Glutamatergic neuron (in vitro differentiated cells): Measurements from ENCODE around the gene PDE4A. TPM values are rescaled to one million over a fixed set of nuclear protein-coding genes. Genes with fewer than 3 reads are reported as not detected.
"Not testable (repeated sequence)": the region's sequence is repeated elsewhere in the genome, so short reads cannot be mapped to it uniquely, and the experiment has no call there.

Experiments
- DNase-seq: peaks from one replicate; pipeline ENCODE4 v3.0.0; 2022
- H3K27ac Mint-ChIP-seq: one replicate; pipeline ENCODE4 v1.8.0; 2020; ENCODE audit warnings: mild to moderate bottlenecking, mixed read lengths, inconsistent platforms; ENCODE audit not compliant: unreplicated experiment
- H3K27me3 Mint-ChIP-seq: one replicate; pipeline ENCODE4 v1.8.0; 2020; ENCODE audit warnings: mild to moderate bottlenecking, moderate library complexity, mixed read lengths, inconsistent platforms; ENCODE audit not compliant: unreplicated experiment
- H3K36me3 Mint-ChIP-seq: one replicate; pipeline ENCODE4 v1.8.0; 2020; ENCODE audit warnings: mild to moderate bottlenecking, mixed read lengths, inconsistent platforms; ENCODE audit not compliant: unreplicated experiment
- H3K4me1 Mint-ChIP-seq: one replicate; pipeline ENCODE4 v1.8.0; 2020; ENCODE audit warnings: mild to moderate bottlenecking, low read depth, mixed read lengths, inconsistent platforms; ENCODE audit not compliant: unreplicated experiment
- H3K4me3 Mint-ChIP-seq: one replicate; pipeline ENCODE4 v1.8.0; 2020; ENCODE audit warnings: mild to moderate bottlenecking, mixed read lengths, inconsistent platforms; ENCODE audit not compliant: unreplicated experiment
- H3K9me3 Mint-ChIP-seq: one replicate; pipeline ENCODE4 v1.8.0; 2020; ENCODE audit warnings: mild to moderate bottlenecking, moderate library complexity, mixed read lengths, inconsistent platforms; ENCODE audit not compliant: unreplicated experiment
- total RNA-seq: library from RNA; stranded (reverse); fragmentation: NEBNext Ultra II Directional; extraction: Animal tissue kit (Norgen Biotek cat#: 25700); gene quantifications from one replicate; pipeline ENCODE4 v1.2.1, GENCODE V29; 2021; ENCODE audit not compliant: unreplicated experiment
- TF ChIP-seq, protein P1 (sequence below): fragments of 200-600 bp; sonication (generic); IDR thresholded peaks from one replicate; pipeline ENCODE4 v1.5.0; 2021; ENCODE audit not compliant: partially characterized antibody, unreplicated experiment

The PDE4A gene
- total RNA-seq, 1 donor from 2014 or later = 5.7 TPM

DNA sequence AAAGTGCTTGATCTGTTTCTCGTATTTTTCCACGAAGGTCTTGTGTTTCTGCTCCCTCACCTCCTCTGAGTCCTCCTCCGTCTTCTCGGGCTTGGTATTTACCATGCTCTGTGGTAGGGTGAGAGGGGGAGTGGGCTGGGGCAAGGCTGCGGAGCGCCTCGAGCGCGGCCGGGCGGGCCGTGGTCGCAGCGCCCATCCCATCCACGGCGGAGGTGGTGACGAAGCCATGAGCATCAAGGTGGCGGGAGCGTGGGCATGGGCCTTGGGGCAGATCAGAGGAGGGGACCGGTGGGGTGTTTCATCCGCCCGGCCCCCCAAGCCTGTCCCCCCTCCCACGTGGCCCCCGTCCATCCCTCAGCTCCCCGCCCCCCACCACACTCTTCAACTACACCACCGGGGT lies 24.9 kb upstream of the PDE4A start:
- no peak for DNase-seq
- Mint-ChIP-seq H3K9me3 (no peaks in the 10 kb centered on the region), H3K4me1 (no peaks in the 10 kb centered on the region), H3K36me3 (no peaks in the 10 kb centered on the region), H3K27ac (no peak overlapping the region), H3K27me3 (peaks cover 5% of the 10 kb centered on the region), H3K4me3 (no peak overlapping the region)
- TF ChIP-seq, protein P1, sequence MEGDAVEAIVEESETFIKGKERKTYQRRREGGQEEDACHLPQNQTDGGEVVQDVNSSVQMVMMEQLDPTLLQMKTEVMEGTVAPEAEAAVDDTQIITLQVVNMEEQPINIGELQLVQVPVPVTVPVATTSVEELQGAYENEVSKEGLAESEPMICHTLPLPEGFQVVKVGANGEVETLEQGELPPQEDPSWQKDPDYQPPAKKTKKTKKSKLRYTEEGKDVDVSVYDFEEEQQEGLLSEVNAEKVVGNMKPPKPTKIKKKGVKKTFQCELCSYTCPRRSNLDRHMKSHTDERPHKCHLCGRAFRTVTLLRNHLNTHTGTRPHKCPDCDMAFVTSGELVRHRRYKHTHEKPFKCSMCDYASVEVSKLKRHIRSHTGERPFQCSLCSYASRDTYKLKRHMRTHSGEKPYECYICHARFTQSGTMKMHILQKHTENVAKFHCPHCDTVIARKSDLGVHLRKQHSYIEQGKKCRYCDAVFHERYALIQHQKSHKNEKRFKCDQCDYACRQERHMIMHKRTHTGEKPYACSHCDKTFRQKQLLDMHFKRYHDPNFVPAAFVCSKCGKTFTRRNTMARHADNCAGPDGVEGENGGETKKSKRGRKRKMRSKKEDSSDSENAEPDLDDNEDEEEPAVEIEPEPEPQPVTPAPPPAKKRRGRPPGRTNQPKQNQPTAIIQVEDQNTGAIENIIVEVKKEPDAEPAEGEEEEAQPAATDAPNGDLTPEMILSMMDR = no peak

DNA sequence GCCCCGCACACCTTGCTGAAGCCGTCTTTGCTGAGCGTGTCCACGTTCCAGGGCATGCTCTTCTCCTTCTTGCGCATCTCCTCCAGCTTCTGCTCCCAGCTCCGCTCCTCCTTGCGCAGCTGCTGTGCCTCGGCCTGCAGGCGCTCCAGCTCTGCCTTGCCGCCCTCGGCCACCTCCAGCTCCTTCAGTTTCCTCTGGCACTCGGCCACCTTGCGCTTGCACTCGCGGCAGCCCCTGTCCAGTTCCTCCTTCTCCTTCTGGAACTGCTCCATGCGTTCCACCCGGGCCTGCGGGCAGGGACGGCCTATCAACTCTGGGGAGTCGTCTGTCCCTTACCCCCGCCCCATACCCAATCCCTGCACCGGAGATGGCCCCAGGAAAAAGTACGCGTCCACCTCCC lies 24.4 kb upstream of the PDE4A start:
- no peak for DNase-seq
- no peak overlapping the region for H3K4me3 Mint-ChIP-seq
- no peaks in the 10 kb centered on the region for H3K4me1 Mint-ChIP-seq
- H3K36me3 Mint-ChIP-seq = no peaks in the 10 kb centered on the region
- H3K27ac Mint-ChIP-seq = no peak overlapping the region
- peaks cover 3% of the 10 kb centered on the region for H3K27me3 Mint-ChIP-seq
- TF ChIP-seq, protein P1 = no peak
- no peaks in the 10 kb centered on the region for H3K9me3 Mint-ChIP-seq

DNA sequence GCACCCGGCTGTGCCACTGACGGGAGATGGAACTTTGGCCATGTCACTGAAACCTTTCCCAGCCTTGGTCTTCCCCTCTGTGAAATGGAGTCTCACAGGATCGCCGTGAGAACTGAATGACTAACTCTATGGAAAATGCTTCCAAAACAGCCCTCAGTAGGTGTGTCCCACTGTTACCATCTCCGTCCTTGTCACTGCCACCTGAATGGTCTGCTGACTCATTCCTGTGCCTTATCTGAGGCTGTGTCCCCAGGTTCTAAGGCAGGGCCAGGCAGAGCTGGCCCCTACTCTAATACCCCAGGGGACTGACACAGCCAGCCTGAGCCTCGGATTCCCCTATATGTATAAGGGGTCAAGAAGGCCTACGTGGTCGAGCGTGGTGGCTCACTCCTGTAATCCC lies 21.5 kb upstream of the PDE4A start:
- Mint-ChIP-seq H3K27ac (no peak overlapping the region), H3K27me3 (peaks cover 10% of the 10 kb centered on the region), H3K9me3 (peaks cover 6% of the 10 kb centered on the region), H3K4me3 (no peak overlapping the region), H3K4me1 (peaks cover 3% of the 10 kb centered on the region), H3K36me3 (no peaks in the 10 kb centered on the region)
- no peak for DNase-seq
- TF ChIP-seq, protein P1 = no peak

DNA sequence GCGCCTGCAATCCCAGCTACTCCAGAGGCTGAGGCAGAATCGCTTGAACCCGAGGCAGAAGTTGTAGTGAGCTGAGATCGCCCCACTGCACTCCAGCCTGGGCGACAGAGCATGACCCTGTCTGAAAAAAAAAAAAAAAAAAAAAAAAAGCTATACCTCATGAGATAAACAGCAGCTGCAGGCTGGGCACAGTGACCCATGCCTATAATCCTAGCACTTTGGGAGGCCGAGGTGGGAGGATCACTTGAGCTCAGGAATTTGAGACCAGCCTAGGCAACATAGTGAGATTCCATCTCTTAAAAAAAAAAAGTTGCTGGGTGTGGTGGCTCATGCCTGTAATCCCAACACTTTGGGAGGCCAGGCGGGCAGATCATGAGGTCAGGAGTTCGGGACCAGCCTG lies 21.0 kb upstream of the PDE4A start:
- not testable (repeated sequence) for H3K36me3 Mint-ChIP-seq, H3K9me3 Mint-ChIP-seq, H3K4me3 Mint-ChIP-seq, H3K27ac Mint-ChIP-seq, DNase-seq, H3K4me1 Mint-ChIP-seq
- peaks cover 10% of the 10 kb centered on the region for H3K27me3 Mint-ChIP-seq

DNA sequence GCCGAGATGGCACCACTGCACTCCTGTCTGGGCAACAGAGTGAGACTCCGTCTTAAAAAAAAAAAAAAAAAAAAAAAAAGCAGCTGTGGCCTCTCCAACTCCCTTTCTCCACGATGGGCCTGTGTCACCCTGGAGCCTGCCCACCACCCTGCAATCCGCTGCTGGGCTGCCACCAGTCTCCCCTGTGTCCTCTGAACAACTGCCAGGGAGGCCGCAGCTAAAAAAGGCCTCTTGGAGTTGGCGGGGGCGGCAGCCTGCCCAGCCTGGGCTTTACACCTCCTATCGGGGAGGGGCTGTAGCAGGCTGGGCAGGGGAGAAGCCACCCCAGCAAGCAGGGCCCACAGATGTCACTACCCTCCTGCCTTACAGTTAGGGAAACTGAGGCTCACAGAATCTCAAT lies 20.5 kb upstream of the PDE4A start:
- DNase-seq = no peak
- TF ChIP-seq, protein P1 = no peak
- Mint-ChIP-seq H3K4me1 (peaks cover 3% of the 10 kb centered on the region), H3K27me3 (peaks cover 10% of the 10 kb centered on the region), H3K4me3 (no peak overlapping the region), H3K27ac (no peak overlapping the region), H3K36me3 (no peaks in the 10 kb centered on the region), H3K9me3 (peaks cover 6% of the 10 kb centered on the region)
